Loucy (cell line): ENCODE results near the gene CD101.

Experiments
- H2AFZ ChIP-seq: fragments of 200-600 bp; sonication (generic); 2 replicates; pipeline ENCODE4 v1.6.0; 2016; ENCODE audit warnings: antibody characterized with exemption, mild to moderate bottlenecking, low read length, moderate library complexity
- H3F3A ChIP-seq: fragments of 200-600 bp; 2 replicates; pipeline ENCODE4 v1.6.0; 2016; ENCODE audit warnings: antibody characterized with exemption, low read depth, mild to moderate bottlenecking
- H3K27me3 ChIP-seq: fragments of 200-600 bp; sonication (generic); 2 replicates; pipeline ENCODE4 v1.6.1; 2014; ENCODE audit warnings: low read length, mild to moderate bottlenecking; ENCODE audit not compliant: insufficient read depth, poor library complexity, severe bottlenecking
- H3K36me3 ChIP-seq: fragments of 200-600 bp; sonication (generic); 2 replicates; pipeline ENCODE4 v1.6.1; 2016; ENCODE audit warnings: low read length; ENCODE audit not compliant: insufficient read depth
- H3K4me1 ChIP-seq: fragments of 200-600 bp; sonication (generic); 2 replicates; pipeline ENCODE4 v1.5.1; 2014; ENCODE audit warnings: low read length, mild to moderate bottlenecking; ENCODE audit not compliant: insufficient read depth, poor library complexity, severe bottlenecking
- H3K4me2 ChIP-seq: fragments of 200-600 bp; sonication (generic); 2 replicates; pipeline ENCODE4 v1.6.0; 2014; ENCODE audit warnings: antibody characterized with exemption, low read length, low read depth, mild to moderate bottlenecking; ENCODE audit not compliant: poor library complexity, severe bottlenecking
- H3K4me3 ChIP-seq: fragments of 200-600 bp; sonication (generic); 2 replicates; pipeline ENCODE4 v1.5.1; 2014; ENCODE audit warnings: low read length, mild to moderate bottlenecking, mixed read lengths; ENCODE audit not compliant: poor library complexity, severe bottlenecking
- H3K79me2 ChIP-seq: fragments of 200-600 bp; sonication (generic); 2 replicates; pipeline ENCODE4 v1.6.1; 2014; ENCODE audit warnings: low read length; ENCODE audit not compliant: insufficient read depth
- H3K9ac ChIP-seq: fragments of 200-600 bp; sonication (generic); 2 replicates; pipeline ENCODE4 v1.6.0; 2014; ENCODE audit warnings: mild to moderate bottlenecking, low read depth, low read length, moderate library complexity; ENCODE audit not compliant: poor library complexity, severe bottlenecking
- H3K9me2 ChIP-seq: fragments of 200-600 bp; sonication (generic); replicated peaks from 2 replicates; pipeline ENCODE4 v1.6.1; 2016; ENCODE audit warnings: low read depth, low read length, mixed read lengths
- H3K9me3 ChIP-seq: fragments of 200-600 bp; sonication (generic); 2 replicates; pipeline ENCODE4 v1.6.1; 2014; ENCODE audit warnings: mild to moderate bottlenecking, antibody characterized with exemption, low read length, low read depth; ENCODE audit not compliant: insufficient read depth
- H4K20me1 ChIP-seq: fragments of 200-600 bp; sonication (generic); 2 replicates; pipeline ENCODE4 v1.6.0; 2014; ENCODE audit warnings: antibody characterized with exemption, low read length, mild to moderate bottlenecking; ENCODE audit not compliant: insufficient read depth, poor library complexity, severe bottlenecking
- CTCF ChIP-seq: fragments of 200-600 bp; sonication (generic); conservative IDR thresholded peaks from 2 replicates; pipeline ENCODE4 v1.5.1; 2014; ENCODE audit warnings: mild to moderate bottlenecking, antibody characterized with exemption, low read length
- EZH2phosphoT487 ChIP-seq: fragments of 200-600 bp; IDR thresholded peaks from 2 replicates; pipeline ENCODE4 v1.6.1; 2018; ENCODE audit warnings: antibody characterized with exemption, mild to moderate bottlenecking, moderate library complexity, borderline replicate concordance

The CD101 gene

DNA sequence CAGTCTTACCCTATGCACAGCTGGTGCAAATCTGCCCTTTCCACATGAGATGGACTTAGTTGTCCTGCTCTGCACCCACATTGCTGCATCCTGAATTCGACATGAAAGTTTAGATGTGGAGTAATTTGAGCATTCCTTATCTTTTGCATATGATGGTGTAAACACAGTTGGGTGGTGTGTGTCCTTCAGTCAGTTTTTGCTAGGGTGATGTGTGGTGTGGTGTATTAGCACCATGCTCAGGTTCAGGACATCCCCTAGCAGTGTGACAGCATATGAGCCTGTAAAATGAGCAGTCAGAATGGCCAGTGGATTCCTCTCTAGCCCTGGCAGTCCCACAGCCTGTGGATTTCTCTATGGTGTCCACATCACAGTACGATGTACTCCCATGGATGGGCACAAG, 42.6 kb upstream of the CD101 start:
- TF ChIP-seq EZH2phosphoT487 (no peak), CTCF (no peak)

DNA sequence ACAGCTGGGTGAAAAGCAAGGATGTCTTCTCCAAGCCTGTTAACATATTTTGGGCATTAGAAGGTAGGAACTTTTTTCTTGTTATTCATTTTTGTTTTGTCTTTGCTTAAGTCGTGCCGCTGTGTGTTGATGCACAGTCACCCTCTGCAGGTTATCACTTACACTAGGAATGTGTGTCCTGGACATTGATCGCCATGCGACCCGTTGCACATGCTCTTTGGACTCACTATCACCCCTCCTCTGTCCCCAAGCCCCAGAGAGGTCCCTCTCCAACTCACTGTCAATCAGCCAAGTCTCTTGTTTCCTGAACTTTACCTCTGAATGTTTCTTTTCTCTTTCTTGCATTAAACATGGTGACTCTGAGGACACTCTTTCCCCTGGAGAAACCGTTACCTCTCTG, 40.0 kb upstream of the CD101 start:
- Histone ChIP-seq H2AFZ (no peak overlapping the region), H3K79me2 (no peaks in the 10 kb centered on the region), H3K36me3 (no peaks in the 10 kb centered on the region), H3K4me2 (no peak overlapping the region), H3K9me3 (no peaks in the 10 kb centered on the region), H4K20me1 (no peaks in the 10 kb centered on the region), H3F3A (no peaks in the 10 kb centered on the region), H3K27me3 (peaks cover 73% of the 10 kb centered on the region), H3K9me2 (no peaks in the 10 kb centered on the region), H3K4me1 (peaks cover 15% of the 10 kb centered on the region), H3K9ac (no peak overlapping the region), H3K4me3 (no peak overlapping the region)
- TF ChIP-seq EZH2phosphoT487, result no peak
- no peak for TF ChIP-seq CTCF

More for the DNA sequence above, 42.6 kb upstream of the CD101 start:
- Histone ChIP-seq H2AFZ (no peak overlapping the region), H3K79me2 (no peaks in the 10 kb centered on the region), H3K4me2 (no peak overlapping the region), H3F3A (no peaks in the 10 kb centered on the region), H3K4me1 (peaks cover 15% of the 10 kb centered on the region), H3K9me2 (no peaks in the 10 kb centered on the region), H4K20me1 (no peaks in the 10 kb centered on the region), H3K36me3 (no peaks in the 10 kb centered on the region), H3K9me3 (no peaks in the 10 kb centered on the region), H3K9ac (no peak overlapping the region), H3K4me3 (no peak overlapping the region), H3K27me3 (peaks cover 50% of the 10 kb centered on the region)

DNA sequence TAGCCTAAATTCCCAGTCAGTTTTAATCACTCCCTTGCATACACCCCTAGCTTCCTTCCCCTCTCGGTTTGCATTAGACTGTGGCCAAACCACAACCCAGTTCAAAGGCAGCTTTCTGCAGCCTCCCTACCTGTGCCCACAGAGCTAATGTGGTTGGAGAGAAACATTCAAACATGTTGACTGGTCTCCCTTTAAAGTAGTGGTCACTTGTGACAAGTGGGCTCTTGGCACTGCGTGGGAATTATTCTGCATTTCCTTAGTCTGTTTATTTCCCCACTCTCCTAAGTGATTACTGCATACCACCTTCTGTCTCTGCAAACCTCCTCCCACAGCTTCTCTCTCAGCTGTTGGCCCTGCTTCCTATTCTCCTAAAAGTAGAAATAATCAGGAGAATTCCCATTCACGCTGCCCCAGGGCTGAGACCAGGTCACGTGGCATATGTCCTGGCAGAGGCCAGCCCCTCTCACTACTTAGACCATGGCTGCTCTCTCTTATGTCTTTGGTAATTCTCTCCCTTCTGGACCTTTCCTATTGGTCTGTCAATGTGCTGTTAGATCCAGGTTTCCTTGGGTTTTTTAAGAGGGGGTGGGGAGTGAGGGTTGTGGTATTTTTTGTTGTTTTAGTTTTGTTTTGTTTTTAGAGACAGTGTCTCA, 38.4 kb upstream of the CD101 start:
- Histone ChIP-seq H3F3A (no peaks in the 10 kb centered on the region), H3K79me2 (no peaks in the 10 kb centered on the region), H4K20me1 (no peaks in the 10 kb centered on the region), H3K4me1 (peaks cover 15% of the 10 kb centered on the region), H2AFZ (no peak overlapping the region), H3K9ac (no peak overlapping the region), H3K4me2 (peak overlapping the region; percentile 55), H3K36me3 (no peaks in the 10 kb centered on the region), H3K9me2 (no peaks in the 10 kb centered on the region), H3K4me3 (no peak overlapping the region), H3K27me3 (peaks cover 76% of the 10 kb centered on the region), H3K9me3 (no peaks in the 10 kb centered on the region)
- TF ChIP-seq EZH2phosphoT487 (peak; percentile 36; the same call in 1 of the 2 replicates), CTCF (no peak)
